ENCODE data around the gene CYLD.

DNA sequence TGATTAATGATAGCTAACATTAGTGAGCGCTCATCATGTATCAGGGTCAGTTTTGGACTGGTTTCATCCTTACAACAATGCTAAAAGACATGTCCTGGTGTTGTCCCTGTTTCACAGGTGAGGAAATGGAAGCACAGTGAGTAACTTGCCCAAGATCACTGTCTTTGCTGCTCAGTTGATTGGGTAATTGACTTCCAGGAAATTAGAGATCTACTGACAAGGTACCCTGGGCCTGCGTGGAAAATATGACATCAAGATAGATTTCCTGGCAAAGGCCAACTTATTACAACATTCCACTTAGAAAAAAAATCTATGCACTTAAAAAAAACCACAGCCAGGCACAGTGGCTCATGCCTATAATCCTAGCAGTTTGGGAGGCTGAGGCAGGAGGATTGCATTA, 96.3 kb downstream of the CYLD start:
- TF ChIP-seq CTCF (IDR thresholded peaks at IDR 0.05) (no peak), POLR2A (IDR thresholded peaks at IDR 0.05) (no peak), POLR2AphosphoS5 (IDR thresholded peaks at IDR 0.05) (no peak)

Measured in suprapubic skin (tissue), 4 donors.